Liver (tissue), 9 donors: Measurements from ENCODE around the gene CDC37L1. TPM values are rescaled to one million over a fixed set of nuclear protein-coding genes. Genes with fewer than 3 reads are reported as not detected.
A peak's percentile ranks its signal among the peaks of the same experiment; 100 is the strongest.

Experiments
- DNase-seq: peaks from one replicate; pipeline ENCODE4 v3.0.0-alpha.2; 2017; ENCODE audit warnings: low spot score
- H3K27ac ChIP-seq, 2 donors: one replicate each; pipeline ENCODE4 v1.7.0; 2013; ENCODE audit warnings: inconsistent platforms in 2 of 2, low read length in 2 of 2, control low read depth in 1 of 2, low read depth in 1 of 2, mild to moderate bottlenecking in 1 of 2
- H3K27me3 ChIP-seq, 4 donors: one replicate each; pipeline versions ENCODE4 v1.6.1 to v1.7.0; 2013; ENCODE audit warnings: low read length in 3 of 4, inconsistent platforms in 1 of 4, mild to moderate bottlenecking in 1 of 4, moderate library complexity in 1 of 4; ENCODE audit not compliant: control insufficient read depth in 4 of 4, insufficient read depth in 4 of 4
- H3K36me3 ChIP-seq, 4 donors: one replicate each; pipeline versions ENCODE4 v1.6.1 to v1.7.0; 2013; ENCODE audit warnings: low read length in 3 of 4, mild to moderate bottlenecking in 3 of 4, low read depth in 1 of 4, moderate library complexity in 1 of 4; ENCODE audit not compliant: control insufficient read depth in 4 of 4, insufficient read depth in 3 of 4
- H3K4me1 ChIP-seq, 4 donors: one replicate each; pipeline versions ENCODE4 v1.6.1 to v1.7.0; 2013; ENCODE audit warnings: low read length in 3 of 4, mild to moderate bottlenecking in 3 of 4, moderate library complexity in 1 of 4; ENCODE audit not compliant: control insufficient read depth in 4 of 4, insufficient read depth in 4 of 4
- H3K4me3 ChIP-seq, 3 donors: one replicate each; pipeline versions ENCODE4 v1.6.1 to v1.7.0; 2013; ENCODE audit warnings: low read length in 3 of 3, control low read depth in 1 of 3, low read depth in 1 of 3, mild to moderate bottlenecking in 1 of 3
- H3K9ac ChIP-seq, 2 donors: one replicate each; pipeline ENCODE4 v1.7.0; 2013; ENCODE audit warnings: low read length in 2 of 2, mild to moderate bottlenecking in 2 of 2, moderate library complexity in 2 of 2, control low read depth in 1 of 2, low read depth in 1 of 2
- H3K9me3 ChIP-seq, 4 donors: one replicate each; pipeline versions ENCODE4 v1.6.1 to v1.7.0; 2013; ENCODE audit warnings: low read length in 3 of 4; ENCODE audit not compliant: control insufficient read depth in 4 of 4
- ATF3 ChIP-seq: IDR thresholded peaks from 2 replicates; pipeline ENCODE4 v1.6.1; 2016; ENCODE audit warnings: antibody characterized with exemption
- CTCF ChIP-seq: fragments of 150-350 bp; IDR thresholded peaks from 2 replicates; pipeline ENCODE4 v1.5.1; 2017; ENCODE audit warnings: improper control_type of control experiment, low read depth, low read length; ENCODE audit not compliant: missing input control
- EGR1 ChIP-seq, 2 donors: IDR thresholded peaks; 2 replicates each; pipeline ENCODE4 v1.6.1; 2016 to 2018; ENCODE audit warnings: antibody characterized with exemption in 2 of 2, low read depth in 2 of 2
- FOXA1 ChIP-seq: IDR thresholded peaks from 2 replicates; pipeline ENCODE4 v1.6.1; 2016; ENCODE audit warnings: antibody characterized with exemption
- FOXA2 ChIP-seq: IDR thresholded peaks from 2 replicates; pipeline ENCODE4 v1.6.1; 2016; ENCODE audit warnings: antibody characterized with exemption
- HNF4G ChIP-seq: IDR thresholded peaks from 2 replicates; pipeline ENCODE4 v1.6.1; 2016; ENCODE audit warnings: antibody characterized with exemption
- JUND ChIP-seq, 2 donors: IDR thresholded peaks; 2 replicates each; pipeline ENCODE4 v1.6.1; 2016; ENCODE audit warnings: antibody characterized with exemption in 2 of 2
- MAX ChIP-seq: IDR thresholded peaks from 2 replicates; pipeline ENCODE4 v1.6.1; 2016; ENCODE audit warnings: antibody characterized with exemption
- NR2F2 ChIP-seq: IDR thresholded peaks from 2 replicates; pipeline ENCODE4 v1.6.1; 2016; ENCODE audit warnings: antibody characterized with exemption
- RAD21 ChIP-seq, 2 donors: IDR thresholded peaks; 2 replicates each; pipeline ENCODE4 v1.6.1; 2016; ENCODE audit warnings: antibody characterized with exemption in 2 of 2, mild to moderate bottlenecking in 2 of 2
- REST ChIP-seq: IDR thresholded peaks from 2 replicates; pipeline ENCODE4 v1.6.1; 2016; ENCODE audit warnings: antibody characterized with exemption, mild to moderate bottlenecking
- RXRA ChIP-seq, 2 donors: IDR thresholded peaks; 2 replicates each; pipeline ENCODE4 v1.6.1; 2017 to 2018; ENCODE audit warnings: antibody characterized with exemption in 2 of 2, mild to moderate bottlenecking in 1 of 2
- TAF1 ChIP-seq: conservative IDR thresholded peaks from 2 replicates; pipeline ENCODE4 v1.6.1; 2016; ENCODE audit warnings: antibody characterized with exemption, mild to moderate bottlenecking
- YY1 ChIP-seq: IDR thresholded peaks from 2 replicates; pipeline ENCODE4 v1.6.1; 2016; ENCODE audit warnings: antibody characterized with exemption, mild to moderate bottlenecking
- ZBTB33 ChIP-seq: IDR thresholded peaks from 2 replicates; pipeline ENCODE4 v1.6.1; 2016; ENCODE audit warnings: antibody characterized with exemption
- WGBS: extraction: QIAGEN DNeasy Blood & Tissue Kit; methylation state at CpG from one replicate; pipeline ENCODE4 v1.1.7; 2013; 5-methylcytosine and 5-hydroxymethylcytosine counted together
- polyA plus RNA-seq, 2 donors: library from polyadenylated mRNA; stranded (reverse) in 1 of 2; unstranded in 1 of 2; fragments of 200-250 nt in 1 of 2; fragments of >200 nt in 1 of 2; fragmentation: Nextera tagmentation in 1 of 2; extraction: Ambion mirVana in 1 of 2; gene quantifications; one replicate each; pipeline versions ENCODE4 v1.2.1 to v1.2.3, GENCODE V29; 2013 to 2015
- total RNA-seq, 2 donors: library from RNA; depleted of rRNA; stranded (reverse); fragments of >200 nt; gene quantifications; one replicate each; pipeline ENCODE4 v1.2.3, GENCODE V29; 2014
- donor health status: healthy.
- donor health status: healthy.
- donor health status: healthy.
- donor health status: healthy.
- donor health status: healthy.

Gene CDC37L1
- total and polyA plus RNA-seq, 4 donors = 11.3 to 32.8 (median 19.4) TPM

GRCh38 chr9:4680750-4681149 is 1.4 kb downstream of the CDC37L1 start (continued):
- TF ChIP-seq RAD21 (IDR thresholded peaks at IDR 0.05) (peak in 1 of 2 donors; percentile 12), ATF3 (no peak), CTCF (no peak), RXRA (IDR thresholded peaks at IDR 0.05) (peak in 1 of 2 donors; percentile 16)

GRCh38 chr9:4684820-4685219 is 5.5 kb downstream of the CDC37L1 start:
- Histone ChIP-seq H3K9ac (no peak overlapping the region), H3K4me1 (peaks cover 3 to 17% (median 5%) of the 10 kb centered on the region in 4 donors), H3K27ac (no peak overlapping the region), H3K27me3 (no peaks in the 10 kb centered on the region), H3K9me3 (no peaks in the 10 kb centered on the region), H3K36me3 (peaks cover 5 to 38% (median 26%) of the 10 kb centered on the region in 4 donors), H3K4me3 (no peak overlapping the region)
- no peak for TF ChIP-seq FOXA1
- no peak for TF ChIP-seq RXRA (IDR thresholded peaks at IDR 0.05)
- TF ChIP-seq EGR1 (IDR thresholded peaks at IDR 0.05; ENCODE audit: low read depth in 2 of 2) = no peak
- no peak for TF ChIP-seq ZBTB33
- no peak for TF ChIP-seq YY1
- TF ChIP-seq RAD21 (IDR thresholded peaks at IDR 0.05) = no peak
- no peak for TF ChIP-seq CTCF
- no peak for TF ChIP-seq REST
- TF ChIP-seq MAX = no peak
- TF ChIP-seq NR2F2 = no peak
- TF ChIP-seq HNF4G = no peak
- TF ChIP-seq JUND (IDR thresholded peaks at IDR 0.05) = no peak
- no peak for TF ChIP-seq TAF1
- no peak for TF ChIP-seq FOXA2
- WGBS = 97% methylated on average over 4 of the region's 4 CpGs
- no peak for DNase-seq
